ENCODE data around the gene CAMK1. TPM values are rescaled to one million over a fixed set of nuclear protein-coding genes. Genes with fewer than 3 reads are reported as not detected.
A peak's percentile ranks its signal among the peaks of the same experiment; 100 is the strongest.

The CAMK1 gene
- total and polyA plus RNA-seq, 9 of the 15 experiments (the other 6 are each of a cell fraction or from before 2014, with no cell fraction given), result 0.23 to 10.7 (median 6.0) TPM

DNA sequence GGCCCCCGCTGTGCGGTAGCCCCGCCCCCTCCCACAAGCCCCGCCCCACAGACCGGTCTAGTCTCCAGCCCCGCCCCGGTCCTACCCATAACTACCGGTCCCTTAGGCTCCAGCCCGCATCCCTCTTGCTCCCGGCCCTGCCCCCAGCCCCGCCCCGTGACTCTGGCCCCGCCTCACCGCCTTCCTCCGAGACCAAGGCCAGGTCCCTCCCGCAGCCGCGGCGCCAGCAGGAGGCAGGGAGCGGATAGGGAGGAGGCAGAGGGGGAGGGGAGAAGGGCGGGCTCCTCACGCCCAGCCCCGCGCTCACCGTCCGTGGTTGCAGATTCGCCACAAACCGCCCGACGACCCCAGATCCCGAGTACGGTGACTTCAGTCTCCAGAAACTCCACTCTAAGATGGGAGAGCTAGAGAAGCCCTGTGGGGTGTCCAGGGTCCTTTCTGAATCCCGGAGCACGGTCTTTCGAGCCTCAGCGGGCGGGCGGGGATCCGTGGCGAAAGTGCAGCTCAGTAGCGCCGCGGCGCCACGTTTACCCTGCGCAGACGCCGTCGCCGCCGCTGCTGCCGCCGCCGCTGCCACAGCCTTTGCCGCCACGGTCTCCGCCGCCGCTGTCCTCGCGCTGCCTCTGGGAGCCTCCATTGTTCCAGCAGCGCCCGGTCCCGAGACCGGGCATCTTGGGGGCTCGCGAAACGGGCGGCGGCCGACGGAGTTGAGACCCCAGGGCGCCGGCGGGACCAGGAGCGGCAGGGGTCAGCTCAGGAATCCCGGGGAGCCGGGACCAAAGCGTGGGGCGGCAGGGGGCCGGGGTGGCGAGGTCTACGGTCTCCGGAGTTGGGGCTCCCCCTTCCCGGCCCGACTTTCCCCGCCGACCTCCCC lies 38.3 kb downstream of the CAMK1 start, which contains the start of gene BRPF1 (continued):
- TF ChIP-seq, protein P1, sequence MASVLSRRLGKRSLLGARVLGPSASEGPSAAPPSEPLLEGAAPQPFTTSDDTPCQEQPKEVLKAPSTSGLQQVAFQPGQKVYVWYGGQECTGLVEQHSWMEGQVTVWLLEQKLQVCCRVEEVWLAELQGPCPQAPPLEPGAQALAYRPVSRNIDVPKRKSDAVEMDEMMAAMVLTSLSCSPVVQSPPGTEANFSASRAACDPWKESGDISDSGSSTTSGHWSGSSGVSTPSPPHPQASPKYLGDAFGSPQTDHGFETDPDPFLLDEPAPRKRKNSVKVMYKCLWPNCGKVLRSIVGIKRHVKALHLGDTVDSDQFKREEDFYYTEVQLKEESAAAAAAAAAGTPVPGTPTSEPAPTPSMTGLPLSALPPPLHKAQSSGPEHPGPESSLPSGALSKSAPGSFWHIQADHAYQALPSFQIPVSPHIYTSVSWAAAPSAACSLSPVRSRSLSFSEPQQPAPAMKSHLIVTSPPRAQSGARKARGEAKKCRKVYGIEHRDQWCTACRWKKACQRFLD (CRISPR knock-in tag; IDR thresholded peaks at IDR 0.05), result no peak
- TF ChIP-seq AFF1 (IDR thresholded peaks at IDR 0.05; ENCODE audit: low read depth in 1 of 2, partially characterized antibody in 2 of 2), result peak in 1 of 2 experiments; percentile 64
- TF ChIP-seq, protein P2, sequence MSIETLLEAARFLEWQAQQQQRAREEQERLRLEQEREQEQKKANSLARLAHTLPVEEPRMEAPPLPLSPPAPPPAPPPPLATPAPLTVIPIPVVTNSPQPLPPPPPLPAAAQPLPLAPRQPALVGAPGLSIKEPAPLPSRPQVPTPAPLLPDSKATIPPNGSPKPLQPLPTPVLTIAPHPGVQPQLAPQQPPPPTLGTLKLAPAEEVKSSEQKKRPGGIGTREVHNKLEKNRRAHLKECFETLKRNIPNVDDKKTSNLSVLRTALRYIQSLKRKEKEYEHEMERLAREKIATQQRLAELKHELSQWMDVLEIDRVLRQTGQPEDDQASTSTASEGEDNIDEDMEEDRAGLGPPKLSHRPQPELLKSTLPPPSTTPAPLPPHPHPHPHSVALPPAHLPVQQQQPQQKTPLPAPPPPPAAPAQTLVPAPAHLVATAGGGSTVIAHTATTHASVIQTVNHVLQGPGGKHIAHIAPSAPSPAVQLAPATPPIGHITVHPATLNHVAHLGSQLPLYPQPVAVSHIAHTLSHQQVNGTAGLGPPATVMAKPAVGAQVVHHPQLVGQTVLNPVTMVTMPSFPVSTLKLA (conservative IDR thresholded peaks at IDR 0.05), result peak; percentile 93 to 97
- no peak for TF ChIP-seq MAFK (IDR thresholded peaks at IDR 0.05; ENCODE audit: low read length)
- TF ChIP-seq GATAD2A (IDR thresholded peaks at IDR 0.05), result peak; percentile 61; the same call in 1 of the 2 replicates
- TF ChIP-seq IFI16 (CRISPR knock-in tag; IDR thresholded peaks at IDR 0.05), result no peak
- TF ChIP-seq PHF8 (IDR thresholded peaks at IDR 0.05; ENCODE audit: borderline replicate concordance, low read length), result peak; percentile 88; the same call in 1 of the 2 replicates
- no peak for TF ChIP-seq ID3 (CRISPR knock-in tag; IDR thresholded peaks at IDR 0.05)
- TF ChIP-seq ID3 (tag; IDR thresholded peaks at IDR 0.05), result peak; percentile 90
- TF ChIP-seq NR2C1 (IDR thresholded peaks at IDR 0.05), result peak; percentile 58; the same call in 1 of the 2 replicates
- peak; percentile 80 for TF ChIP-seq NR2C1 (tag; IDR thresholded peaks at IDR 0.05)
- TF ChIP-seq SMARCA4 (IDR thresholded peaks at IDR 0.05), result no peak
- no peak for TF ChIP-seq RFX5 (IDR thresholded peaks at IDR 0.05; ENCODE audit: low read depth, low read length)
- TF ChIP-seq PML (IDR thresholded peaks at IDR 0.05; ENCODE audit: low read length), result peak; percentile 65; the same call in 1 of the 2 replicates
- TF ChIP-seq MAZ (CRISPR knock-in tag; conservative IDR thresholded peaks at IDR 0.05 in 1 of 2, IDR thresholded peaks at IDR 0.05 in 1 of 2), result peak; percentile 94 to 99
- TF ChIP-seq NUFIP1 (IDR thresholded peaks at IDR 0.05; ENCODE audit: partially characterized antibody), result no peak
- peak; percentile 100 for TF ChIP-seq CXXC5 (CRISPR knock-in tag; IDR thresholded peaks at IDR 0.05)
- peak; percentile 97 for TF ChIP-seq SOX6 (IDR thresholded peaks at IDR 0.05)
- TF ChIP-seq E2F3 (CRISPR knock-in tag; IDR thresholded peaks at IDR 0.05), result peak; percentile 93
- peak; percentile 98 for TF ChIP-seq U2AF1 (optimal IDR thresholded peaks at IDR 0.05; ENCODE audit: low read depth, low read length)
